Smooth muscle cell (in vitro differentiated cells): Measurements from ENCODE around the gene SCYL1. TPM values are rescaled to one million over a fixed set of nuclear protein-coding genes. Genes with fewer than 3 reads are reported as not detected.

Experiments used
- DNase-seq: peaks from one replicate; lab custom pipeline; 2025; ENCODE audit not compliant: unreplicated experiment; lab: John Stamatoyannopoulos, UW
- H2AFZ ChIP-seq: fragments of 200-600 bp; sonication (generic); 2 replicates; pipeline ENCODE4 v1.6.0; 2016; ENCODE audit warnings: antibody characterized with exemption, low read depth, mild to moderate bottlenecking
- H3F3A ChIP-seq: fragments of 200-600 bp; sonication (generic); 2 replicates; pipeline ENCODE4 v1.6.0; 2017; ENCODE audit warnings: antibody characterized with exemption, low read depth
- H3K27ac ChIP-seq: fragments of 200-600 bp; sonication (generic); 2 replicates; pipeline ENCODE4 v1.5.1; 2016; ENCODE audit warnings: low read depth, mild to moderate bottlenecking
- H3K27me3 ChIP-seq: fragments of 200-600 bp; sonication (generic); 2 replicates; pipeline ENCODE4 v1.6.1; 2016; ENCODE audit warnings: low read depth, mild to moderate bottlenecking
- H3K36me3 ChIP-seq: fragments of 200-600 bp; sonication (generic); 2 replicates; pipeline ENCODE4 v1.5.1; 2016; ENCODE audit warnings: low read depth
- H3K4me1 ChIP-seq: fragments of 200-600 bp; sonication (generic); 2 replicates; pipeline ENCODE4 v1.5.1; 2016; ENCODE audit warnings: low read depth
- H3K4me2 ChIP-seq: fragments of 200-600 bp; sonication (generic); 2 replicates; pipeline ENCODE4 v1.6.0; 2016; ENCODE audit warnings: mild to moderate bottlenecking
- H3K4me3 ChIP-seq: fragments of 200-600 bp; sonication (generic); 2 replicates; pipeline ENCODE4 v1.5.1; 2016; ENCODE audit warnings: mild to moderate bottlenecking
- H3K79me2 ChIP-seq: fragments of 200-600 bp; sonication (generic); 2 replicates; pipeline ENCODE4 v1.6.0; 2016; ENCODE audit warnings: low read depth, mild to moderate bottlenecking
- H3K9ac ChIP-seq: fragments of 200-600 bp; sonication (generic); 2 replicates; pipeline ENCODE4 v1.6.0; 2016; ENCODE audit warnings: low read depth
- H3K9me3 ChIP-seq: fragments of 200-600 bp; sonication (generic); replicated peaks from 2 replicates; pipeline ENCODE4 v1.5.1; 2016; ENCODE audit warnings: low read depth
- H4K20me1 ChIP-seq: fragments of 200-600 bp; sonication (generic); 2 replicates; pipeline ENCODE4 v1.6.0; 2016; ENCODE audit warnings: low read depth
- CTCF ChIP-seq: fragments of 200-600 bp; sonication (generic); IDR thresholded peaks from 2 replicates; pipeline ENCODE4 v1.5.1; 2017; ENCODE audit warnings: borderline replicate concordance, mild to moderate bottlenecking, antibody characterized with exemption; ENCODE audit not compliant: insufficient read depth, poor library complexity, severe bottlenecking
- WGBS: methylation state at CpG from one replicate; pipeline ENCODE4 v1.1.7; 2016; ENCODE audit warnings: low lambda C conversion rate; 5-methylcytosine and 5-hydroxymethylcytosine counted together
- polyA plus RNA-seq: library from polyadenylated mRNA; unstranded; fragments of >200 nt; fragmentation: Nextera tagmentation; extraction: Ambion mirVana; gene quantifications from 2 replicates; pipeline ENCODE4 v1.2.1, GENCODE V29; 2016
- total RNA-seq: library from RNA; depleted of rRNA; stranded (reverse); fragments of >200 nt; gene quantifications from 2 replicates; pipeline ENCODE4 v1.2.3, GENCODE V29; 2014

The SCYL1 gene
- total and polyA plus RNA-seq, 2 experiments from 2014 or later, result 66.6 to 123 TPM

- Histone ChIP-seq H3F3A (peaks cover 24% of the 10 kb centered on the region), H3K27ac (peak within 1 kb of the TSS; percentile 89), H3K36me3 (no peaks in the 10 kb centered on the region), H3K27me3 (no peaks in the 10 kb centered on the region), H2AFZ (no peak within 1 kb of the TSS), H3K79me2 (peaks cover 41% of the 10 kb centered on the region), H3K9me3 (no peaks in the 10 kb centered on the region), H3K4me2 (peak within 1 kb of the TSS; percentile 87), H4K20me1 (peaks cover 16% of the 10 kb centered on the region), H3K9ac (peak within 1 kb of the TSS; percentile 92), H3K4me3 (peak within 1 kb of the TSS; percentile 90), H3K4me1 (peaks cover 33% of the 10 kb centered on the region)
- TF ChIP-seq CTCF, result no peak
- under 1% methylated on average over 55 of the region's 86 CpGs for WGBS
- peak; percentile 54 for DNase-seq
Observed at GRCh38 chr11:65572356-65573051, 47.6 kb downstream of the SCYL1 start, which contains the start of gene FAM89B. Gene FAM89B (plus strand): TSS chr11:65572538. CDS start chr11:65572670, 132 bp downstream.

- peaks cover 23% of the 10 kb centered on the region for H4K20me1 ChIP-seq
- peak overlapping the region; percentile 90 for H3K4me3 ChIP-seq
- no peak for TF ChIP-seq CTCF
- peak overlapping the region; percentile 87 for H3K4me2 ChIP-seq
- no peak overlapping the region for H3K9ac ChIP-seq
- peaks cover 24% of the 10 kb centered on the region for H3F3A ChIP-seq
- H3K79me2 ChIP-seq, result peaks cover 33% of the 10 kb centered on the region
- H3K9me3 ChIP-seq, result no peaks in the 10 kb centered on the region
- peak overlapping the region; percentile 60 for H3K27ac ChIP-seq
- peaks cover 33% of the 10 kb centered on the region for H3K4me1 ChIP-seq
- WGBS, result 82% methylated on average over 21 of the region's 22 CpGs
- H3K27me3 ChIP-seq, result no peaks in the 10 kb centered on the region
- H3K36me3 ChIP-seq, result no peaks in the 10 kb centered on the region
- H2AFZ ChIP-seq, result no peak overlapping the region
- DNase-seq, result no peak
Observed at GRCh38 chr11:65573391-65574079, 48.7 kb downstream of the SCYL1 start.

GRCh38 chr11:65574109-65574810 is 49.4 kb downstream of the SCYL1 start:
- peak overlapping the region; percentile 14 for H3K9ac ChIP-seq
- peak overlapping the region; percentile 75 for H3K27ac ChIP-seq

More at GRCh38 chr11:65574109-65574810, 49.4 kb downstream of the SCYL1 start:
- Histone ChIP-seq H3K27me3 (no peaks in the 10 kb centered on the region), H3F3A (peaks cover 24% of the 10 kb centered on the region), H3K4me3 (peak overlapping the region; percentile 90), H3K4me2 (peak overlapping the region; percentile 94), H3K36me3 (no peaks in the 10 kb centered on the region), H3K4me1 (peaks cover 25% of the 10 kb centered on the region), H4K20me1 (peaks cover 23% of the 10 kb centered on the region), H3K79me2 (peaks cover 27% of the 10 kb centered on the region), H3K9me3 (no peaks in the 10 kb centered on the region), H2AFZ (no peak overlapping the region)
- 1% methylated on average over 47 of the region's 67 CpGs for whole genome bisulfite sequencing
- peak; percentile 89 for TF ChIP-seq CTCF
- peak; percentile 91 for DNase-seq
